Stomach (tissue), 9 donors: Measurements from ENCODE around the gene SPSB3. TPM values are rescaled to one million over a fixed set of nuclear protein-coding genes. Genes with fewer than 3 reads are reported as not detected.

Source experiments
- DNase-seq, 2 donors: peaks; one replicate each; pipeline versions ENCODE4 v3.0.0 to v3.0.0-alpha.2; 2013 to 2019
- H3K27ac ChIP-seq, 5 donors: fragments of 200-600 bp in 4 of 5; sonication (generic) in 4 of 5; one replicate each; pipeline ENCODE4 v1.5.1; 2013 to 2019; ENCODE audit warnings: mild to moderate bottlenecking in 1 of 5, moderate library complexity in 1 of 5
- H3K27me3 ChIP-seq, 3 donors: fragments of 200-600 bp; sonication (generic); one replicate each; pipeline ENCODE4 v1.5.1; 2017 to 2019; ENCODE audit warnings: mixed run types in 1 of 3
- H3K36me3 ChIP-seq, 4 donors: fragments of 200-600 bp; sonication (generic); 1 replicate in 3 of 4; 2 replicates in 1 of 4; pipeline ENCODE4 v1.5.1; 2016 to 2019
- H3K4me1 ChIP-seq, 4 donors: fragments of 200-600 bp; sonication (generic); one replicate each; pipeline ENCODE4 v1.5.1; 2016 to 2019
- H3K4me3 ChIP-seq, 4 donors: fragments of 200-600 bp; sonication (generic) in 3 of 4; one replicate each; pipeline ENCODE4 v1.5.1; 2016 to 2019; ENCODE audit warnings: mild to moderate bottlenecking in 1 of 4
- H3K9me3 ChIP-seq, 4 donors: fragments of 200-600 bp; sonication (generic); one replicate each; pipeline ENCODE4 v1.5.1; 2016 to 2019
- EP300 ChIP-seq: sonication (generic); formaldehyde crosslinking; IDR thresholded peaks from one replicate; pipeline ENCODE4 v1.6.1; 2017; ENCODE audit warnings: antibody characterized with exemption
- POLR2A ChIP-seq, 4 donors: fragments of 450-650 bp; IDR thresholded peaks; one replicate each; pipeline ENCODE4 v1.6.1; 2016; ENCODE audit warnings: antibody characterized with exemption in 4 of 4, control low read depth in 2 of 4, mild to moderate bottlenecking in 1 of 4, moderate library complexity in 1 of 4
- POLR2AphosphoS5 ChIP-seq, 3 donors: sonication (generic); formaldehyde crosslinking; IDR thresholded peaks; one replicate each; pipeline ENCODE4 v1.6.1; 2016; ENCODE audit warnings: antibody characterized with exemption in 3 of 3
- WGBS, 5 donors: extraction: QIAGEN DNeasy Blood & Tissue Kit in 3 of 5; methylation state at CpG; one replicate each; pipeline versions ENCODE4 v1.1.5 to v1.1.7; 2013 to 2018; 5-methylcytosine and 5-hydroxymethylcytosine counted together
- intact Hi-C: fragments of 100-400 bp; cut with DNase I; formaldehyde crosslinking; loops from one replicate; pipeline ENCODE4 v1.15.1; 2023; ENCODE audit warnings: low total_unique reads
- polyA plus RNA-seq, 3 donors: library from polyadenylated mRNA; stranded (reverse); fragments of 200-250 nt; gene quantifications; one replicate each; pipeline ENCODE4 v1.2.3, GENCODE V29; 2013
- total RNA-seq, 5 donors: library from RNA; depleted of rRNA; stranded (reverse); fragments of >200 nt; gene quantifications; one replicate each; pipeline versions ENCODE4 v1.1.0 to v1.2.3, GENCODE V29; 2014 to 2016
- TF ChIP-seq, protein P1 (sequence below), 7 experiments: fragments of 450-650 bp in 4 of 7; fragments of 200-600 bp in 3 of 7; sonication (generic) in 3 of 7; IDR thresholded peaks; one replicate each; pipeline ENCODE4 v1.5.1; 2016 to 2019; ENCODE audit warnings: antibody characterized with exemption in 7 of 7, control low read depth in 2 of 7, mild to moderate bottlenecking in 1 of 7
- donor health status: healthy with polysubstance abuse.
- donor health status: Bipolar disorder and iron deficiency.
- donor health status: healthy.

Gene SPSB3
- total and polyA plus RNA-seq, 8 donors = 22.2 to 186 (median 73.8) TPM

- 63 to 83% (median 67%) methylated on average over 12 to 19 of the region's 19 CpGs for WGBS, 5 donors
- intact Hi-C loops = no loop called here
- Histone ChIP-seq H3K9me3 (no peaks in the 10 kb centered on the region), H3K36me3 (peaks cover 17 to 78% (median 75%) of the 10 kb centered on the region in 4 donors), H3K4me3 (no peak overlapping the region), H3K27me3 (no peaks in the 10 kb centered on the region), H3K4me1 (peaks cover 18 to 50% (median 43%) of the 10 kb centered on the region in 4 donors), H3K27ac (no peak overlapping the region)
- peak in 1 of 2 donors; percentile 11 for DNase-seq
- no peak for TF ChIP-seq EP300
- no peak for TF ChIP-seq POLR2A (IDR thresholded peaks at IDR 0.05)
- TF ChIP-seq POLR2AphosphoS5 (IDR thresholded peaks at IDR 0.05) = no peak
- TF ChIP-seq, protein P1, sequence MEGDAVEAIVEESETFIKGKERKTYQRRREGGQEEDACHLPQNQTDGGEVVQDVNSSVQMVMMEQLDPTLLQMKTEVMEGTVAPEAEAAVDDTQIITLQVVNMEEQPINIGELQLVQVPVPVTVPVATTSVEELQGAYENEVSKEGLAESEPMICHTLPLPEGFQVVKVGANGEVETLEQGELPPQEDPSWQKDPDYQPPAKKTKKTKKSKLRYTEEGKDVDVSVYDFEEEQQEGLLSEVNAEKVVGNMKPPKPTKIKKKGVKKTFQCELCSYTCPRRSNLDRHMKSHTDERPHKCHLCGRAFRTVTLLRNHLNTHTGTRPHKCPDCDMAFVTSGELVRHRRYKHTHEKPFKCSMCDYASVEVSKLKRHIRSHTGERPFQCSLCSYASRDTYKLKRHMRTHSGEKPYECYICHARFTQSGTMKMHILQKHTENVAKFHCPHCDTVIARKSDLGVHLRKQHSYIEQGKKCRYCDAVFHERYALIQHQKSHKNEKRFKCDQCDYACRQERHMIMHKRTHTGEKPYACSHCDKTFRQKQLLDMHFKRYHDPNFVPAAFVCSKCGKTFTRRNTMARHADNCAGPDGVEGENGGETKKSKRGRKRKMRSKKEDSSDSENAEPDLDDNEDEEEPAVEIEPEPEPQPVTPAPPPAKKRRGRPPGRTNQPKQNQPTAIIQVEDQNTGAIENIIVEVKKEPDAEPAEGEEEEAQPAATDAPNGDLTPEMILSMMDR (IDR thresholded peaks at IDR 0.05) = no peak
Observed at GRCh38 chr16:1788708-1789100, 6.3 kb upstream of the SPSB3 start.

DNA sequence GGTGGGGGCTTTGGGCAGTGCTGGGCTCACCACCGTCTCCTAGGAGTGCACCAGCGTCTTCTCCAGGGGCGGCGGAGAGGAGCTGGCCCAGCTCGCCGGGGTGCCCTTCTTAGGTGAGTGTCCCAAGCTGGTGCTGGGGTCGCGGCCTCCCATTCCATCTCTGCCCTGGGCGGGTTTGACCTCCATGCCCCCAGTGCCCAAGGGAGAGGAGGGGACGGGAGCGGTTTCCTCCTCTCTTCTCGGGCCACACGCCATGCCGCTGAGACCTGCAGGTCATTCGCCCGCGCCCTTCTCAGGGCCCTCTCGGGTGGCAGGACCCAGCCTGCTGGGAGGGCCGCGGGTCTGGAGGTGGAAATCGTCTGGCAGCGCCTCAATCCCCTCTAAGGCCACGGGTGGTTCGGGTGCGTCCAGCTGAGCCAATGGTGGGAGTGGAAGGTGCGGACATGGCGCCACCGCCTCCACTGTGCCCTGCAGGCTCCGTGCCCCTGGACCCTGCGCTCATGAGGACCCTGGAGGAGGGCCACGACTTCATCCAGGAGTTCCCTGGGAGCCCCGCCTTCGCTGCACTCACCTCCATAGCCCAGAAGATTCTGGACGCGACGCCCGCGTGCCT lies 5.8 kb upstream of the SPSB3 start:
- H3K27ac ChIP-seq = no peak overlapping the region
- H3K4me1 ChIP-seq = peaks cover 23 to 49% (median 44%) of the 10 kb centered on the region in 4 donors
- H3K36me3 ChIP-seq = peaks cover 17 to 78% (median 75%) of the 10 kb centered on the region in 4 donors
- intact Hi-C loops = no loop called here
- no peaks in the 10 kb centered on the region for H3K27me3 ChIP-seq
- TF ChIP-seq POLR2AphosphoS5 (IDR thresholded peaks at IDR 0.05) = no peak
- TF ChIP-seq, protein P1 (IDR thresholded peaks at IDR 0.05) = no peak
- no peak for TF ChIP-seq POLR2A (IDR thresholded peaks at IDR 0.05)
- no peak for TF ChIP-seq EP300
- H3K4me3 ChIP-seq = no peak overlapping the region
- H3K9me3 ChIP-seq = no peaks in the 10 kb centered on the region
- DNase-seq = peak in 1 of 2 donors; percentile 2
- WGBS, 5 donors = 88 to 90% (median 89%) methylated on average over 34 to 38 of the region's 38 CpGs

GRCh38 chr16:1787322-1788094 lies 5.1 kb upstream of the SPSB3 start:
- intact Hi-C loops = no loop called here
- Histone ChIP-seq H3K9me3 (no peaks in the 10 kb centered on the region), H3K4me3 (no peak overlapping the region), H3K27me3 (no peaks in the 10 kb centered on the region), H3K36me3 (peaks cover 17 to 75% (median 73%) of the 10 kb centered on the region in 4 donors), H3K4me1 (peaks cover 23 to 42% (median 38%) of the 10 kb centered on the region in 4 donors), H3K27ac (no peak overlapping the region)
- peak in 1 of 2 donors; percentile 3 for DNase-seq
- TF ChIP-seq EP300 (no peak), POLR2AphosphoS5 (IDR thresholded peaks at IDR 0.05) (no peak), POLR2A (IDR thresholded peaks at IDR 0.05) (no peak)
- TF ChIP-seq, protein P1 (IDR thresholded peaks at IDR 0.05) = no peak
- WGBS, 5 donors = 85 to 92% (median 89%) methylated on average over 28 to 44 of the region's 44 CpGs

GRCh38 chr16:1787056-1787321 lies 4.6 kb upstream of the SPSB3 start:
- Histone ChIP-seq H3K4me1 (peaks cover 23 to 39% (median 36%) of the 10 kb centered on the region in 4 donors), H3K4me3 (no peak overlapping the region), H3K36me3 (peaks cover 17 to 70% (median 69%) of the 10 kb centered on the region in 4 donors), H3K9me3 (no peaks in the 10 kb centered on the region), H3K27me3 (no peaks in the 10 kb centered on the region), H3K27ac (no peak overlapping the region)
- no peak for TF ChIP-seq POLR2A (IDR thresholded peaks at IDR 0.05)
- intact Hi-C loops = no loop called here
- DNase-seq = peak in 1 of 2 donors; percentile 0
- 80 to 94% (median 88%) methylated on average over 3 to 6 of the region's 6 CpGs for WGBS, 5 donors
